Fibroblast of lung (primary cell): Measurements from ENCODE around the gene FPR1. TPM values are rescaled to one million over a fixed set of nuclear protein-coding genes. Genes with fewer than 3 reads are reported as not detected.

ENCODE experiments used
- DNase-seq, 2 donors: peaks; one replicate each; pipeline versions ENCODE4 v3.0.0 to v3.0.0-alpha.2; 2010; ENCODE audit warnings: low read depth in 2 of 2
- H2AFZ ChIP-seq: 2 replicates; pipeline ENCODE4 v1.5.1; 2012; ENCODE audit warnings: low read length, control low read depth, inconsistent platforms
- H3K27ac ChIP-seq: 2 replicates; pipeline ENCODE4 v1.5.1; 2011; ENCODE audit warnings: low read length, control low read depth; ENCODE audit not compliant: insufficient read depth
- H3K27me3 ChIP-seq: 2 replicates; pipeline ENCODE4 v1.5.1; 2011; ENCODE audit warnings: mild to moderate bottlenecking, low read length; ENCODE audit not compliant: control insufficient read depth, insufficient read depth
- H3K36me3 ChIP-seq: 2 replicates; pipeline ENCODE4 v1.5.1; 2011; ENCODE audit warnings: low read length; ENCODE audit not compliant: control insufficient read depth, insufficient read depth
- H3K4me1 ChIP-seq: 2 replicates; pipeline ENCODE4 v1.5.1; 2011; ENCODE audit warnings: low read length; ENCODE audit not compliant: control insufficient read depth, insufficient read depth; ENCODE audit errors: extremely low read depth
- H3K4me2 ChIP-seq: 2 replicates; pipeline ENCODE4 v1.5.1; 2011; ENCODE audit warnings: low read length, control low read depth; ENCODE audit not compliant: insufficient read depth; ENCODE audit errors: extremely low read depth
- H3K4me3 ChIP-seq, 4 experiments: fragments of 200-600 bp in 1 of 4; sonication (generic) in 1 of 4; replicated peaks in 1 of 4; 2 replicates each; pipeline ENCODE4 v1.5.1; 2011 to 2016; ENCODE audit warnings: low read length in 4 of 4, low read depth in 3 of 4, mild to moderate bottlenecking in 3 of 4, control low read depth in 2 of 4, inconsistent platforms in 1 of 4, mixed read lengths in 1 of 4; ENCODE audit not compliant: insufficient read depth in 1 of 4; ENCODE audit errors: control extremely low read depth in 1 of 4
- H3K79me2 ChIP-seq: 2 replicates; pipeline ENCODE4 v1.5.1; 2012; ENCODE audit warnings: mild to moderate bottlenecking, low read length, inconsistent platforms; ENCODE audit not compliant: control insufficient read depth, insufficient read depth
- H3K9ac ChIP-seq: 2 replicates; pipeline ENCODE4 v1.5.1; 2011; ENCODE audit warnings: mild to moderate bottlenecking, low read length, control low read depth; ENCODE audit not compliant: insufficient read depth
- H3K9me3 ChIP-seq: 2 replicates; pipeline ENCODE4 v1.5.1; 2012; ENCODE audit warnings: low read depth, low read length; ENCODE audit not compliant: control insufficient read depth, insufficient read depth
- H4K20me1 ChIP-seq: 2 replicates; pipeline ENCODE4 v1.5.1; 2011; ENCODE audit warnings: low read length; ENCODE audit not compliant: control insufficient read depth, insufficient read depth; ENCODE audit errors: extremely low read depth
- CTCF ChIP-seq, 2 donors: IDR thresholded peaks in 1 of 2; conservative IDR thresholded peaks in 1 of 2; 1 replicate in 1 of 2; 2 replicates in 1 of 2; pipeline ENCODE4 v1.5.1; 2011 to 2012; ENCODE audit warnings: low read length in 2 of 2, control low read depth in 1 of 2, inconsistent platforms in 1 of 2, low read depth in 1 of 2, mild to moderate bottlenecking in 1 of 2
- EZH2 ChIP-seq: IDR thresholded peaks from 2 replicates; pipeline ENCODE4 v1.5.1; 2012; ENCODE audit warnings: low read length, control low read depth, mild to moderate bottlenecking; ENCODE audit errors: missing control alignments
- polyA plus RNA-seq, 2 donors: library from polyadenylated mRNA; depleted of rRNA in 1 of 2; stranded (reverse) in 1 of 2; unstranded in 1 of 2; fragments of >200 nt; gene quantifications; 2 replicates each; pipeline ENCODE4 v1.2.1, GENCODE V29; 2011 to 2012; ENCODE audit warnings: missing spikeins in 1 of 2
- total RNA-seq: library from RNA; depleted of rRNA; stranded (reverse); fragments of >200 nt; gene quantifications from 2 replicates; pipeline ENCODE4 v1.2.1, GENCODE V29; 2014

Gene FPR1
- total and polyA plus RNA-seq, 2 donors (not counting 1 experiment from before 2014, with no cell fraction given): 0.14 TPM; not detected in 1

- no peak for TF ChIP-seq CTCF (conservative IDR thresholded peaks at IDR 0.05 in 1 of 2, IDR thresholded peaks at IDR 0.05 in 1 of 2; ENCODE audit: low read depth in 1 of 2, low read length in 2 of 2)
- H3K79me2 ChIP-seq: no peaks in the 10 kb centered on the region
- no peak overlapping the region for H3K27ac ChIP-seq
- H3K4me3 ChIP-seq: no peak overlapping the region
- no peaks in the 10 kb centered on the region for H3K36me3 ChIP-seq
- no peaks in the 10 kb centered on the region for H3K4me1 ChIP-seq
- H3K9ac ChIP-seq: no peak overlapping the region
- no peaks in the 10 kb centered on the region for H3K9me3 ChIP-seq
- H2AFZ ChIP-seq: no peak overlapping the region
- no peak for DNase-seq
- H3K27me3 ChIP-seq: no peaks in the 10 kb centered on the region
- H3K4me2 ChIP-seq: no peak overlapping the region
- H4K20me1 ChIP-seq: no peaks in the 10 kb centered on the region
Measured at GRCh38 chr19:51711702-51712101, 40.0 kb downstream of the FPR1 start.

- peak in 1 of 2 donors; percentile 60 for DNase-seq
- H3K27me3 ChIP-seq: no peaks in the 10 kb centered on the region
- TF ChIP-seq EZH2 (no peak), CTCF (conservative IDR thresholded peaks at IDR 0.05 in 1 of 2, IDR thresholded peaks at IDR 0.05 in 1 of 2; ENCODE audit: low read depth in 1 of 2, low read length in 2 of 2) (no peak)
- no peak overlapping the region for H3K4me2 ChIP-seq
- no peak overlapping the region for H2AFZ ChIP-seq
- no peak overlapping the region for H3K9ac ChIP-seq
- no peak overlapping the region for H3K27ac ChIP-seq
- H4K20me1 ChIP-seq: no peaks in the 10 kb centered on the region
- no peaks in the 10 kb centered on the region for H3K4me1 ChIP-seq
- H3K36me3 ChIP-seq: peaks cover 2% of the 10 kb centered on the region
- no peaks in the 10 kb centered on the region for H3K9me3 ChIP-seq
- H3K4me3 ChIP-seq: no peak overlapping the region
- no peaks in the 10 kb centered on the region for H3K79me2 ChIP-seq
Measured at GRCh38 chr19:51710163-51710562, 41.5 kb downstream of the FPR1 start.

- Histone ChIP-seq H4K20me1 (no peaks in the 10 kb centered on the region), H2AFZ (no peak overlapping the region), H3K27me3 (no peaks in the 10 kb centered on the region), H3K4me2 (no peak overlapping the region), H3K36me3 (peaks cover 3% of the 10 kb centered on the region), H3K4me1 (peaks cover under 1% of the 10 kb centered on the region), H3K79me2 (no peaks in the 10 kb centered on the region), H3K9ac (no peak overlapping the region), H3K27ac (no peak overlapping the region), H3K4me3 (no peak overlapping the region), H3K9me3 (no peaks in the 10 kb centered on the region)
- no peak for DNase-seq
- TF ChIP-seq CTCF (conservative IDR thresholded peaks at IDR 0.05 in 1 of 2, IDR thresholded peaks at IDR 0.05 in 1 of 2; ENCODE audit: low read depth in 1 of 2, low read length in 2 of 2): no peak
Measured at GRCh38 chr19:51709575-51709974, 42.1 kb downstream of the FPR1 start.
